ENCODE measurements around the gene CIAO1.
"Not testable (repeated sequence)": the region's sequence is repeated elsewhere in the genome, so short reads cannot be mapped to it uniquely, and the experiment has no call there.

CIAO1 gene

GRCh38 chr2:96249654-96250053, 16.4 kb upstream of the CIAO1 start:
- DNase-seq (ENCODE audit: low read depth in 2 of 2, low spot score in 1 of 2): no peak

- no peak for DNase-seq (ENCODE audit: low read depth in 2 of 2, low spot score in 1 of 2)
These were observed 15.8 kb upstream of the CIAO1 start for GRCh38 chr2:96250188-96250587.

GRCh38 chr2:96251721-96252292, 14.2 kb upstream of the CIAO1 start:
- no peak for DNase-seq (ENCODE audit: low read depth in 2 of 2, low spot score in 1 of 2)

- DNase-seq (ENCODE audit: low read depth in 2 of 2, low spot score in 1 of 2): no peak
These were observed 13.5 kb upstream of the CIAO1 start for GRCh38 chr2:96252526-96252925.

GRCh38 chr2:96253006-96253405, 13.0 kb upstream of the CIAO1 start:
- DNase-seq (ENCODE audit: low read depth in 2 of 2, low spot score in 1 of 2): no peak

GRCh38 chr2:96254571-96254970, 11.5 kb upstream of the CIAO1 start:
- no peak for DNase-seq (ENCODE audit: low read depth in 2 of 2, low spot score in 1 of 2)

- DNase-seq (ENCODE audit: low read depth in 2 of 2, low spot score in 1 of 2): no peak
These were observed 9.4 kb upstream of the CIAO1 start for GRCh38 chr2:96256611-96257113.

DNA sequence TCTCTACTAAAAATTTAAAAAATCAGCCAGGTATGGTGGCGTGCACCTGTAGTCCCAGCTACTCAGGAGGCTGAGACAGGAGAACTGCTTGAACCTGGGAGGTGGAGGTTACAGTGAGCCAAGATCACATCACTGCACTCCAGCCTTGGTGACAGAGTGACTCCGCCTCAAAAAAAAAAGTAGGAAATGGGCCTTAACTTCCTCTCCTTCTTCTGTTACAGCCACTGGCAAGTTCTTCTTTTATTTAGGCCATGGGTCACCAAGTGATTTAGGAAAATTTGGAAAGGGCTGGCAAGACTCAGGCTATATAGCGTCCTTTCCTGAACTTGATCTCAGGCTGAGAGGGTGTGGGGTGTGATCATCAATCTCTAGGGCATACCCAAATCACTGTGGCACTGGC, 8.3 kb upstream of the CIAO1 start:
- not testable (repeated sequence) for DNase-seq (ENCODE audit: low read depth in 2 of 2, low spot score in 1 of 2)

DNA sequence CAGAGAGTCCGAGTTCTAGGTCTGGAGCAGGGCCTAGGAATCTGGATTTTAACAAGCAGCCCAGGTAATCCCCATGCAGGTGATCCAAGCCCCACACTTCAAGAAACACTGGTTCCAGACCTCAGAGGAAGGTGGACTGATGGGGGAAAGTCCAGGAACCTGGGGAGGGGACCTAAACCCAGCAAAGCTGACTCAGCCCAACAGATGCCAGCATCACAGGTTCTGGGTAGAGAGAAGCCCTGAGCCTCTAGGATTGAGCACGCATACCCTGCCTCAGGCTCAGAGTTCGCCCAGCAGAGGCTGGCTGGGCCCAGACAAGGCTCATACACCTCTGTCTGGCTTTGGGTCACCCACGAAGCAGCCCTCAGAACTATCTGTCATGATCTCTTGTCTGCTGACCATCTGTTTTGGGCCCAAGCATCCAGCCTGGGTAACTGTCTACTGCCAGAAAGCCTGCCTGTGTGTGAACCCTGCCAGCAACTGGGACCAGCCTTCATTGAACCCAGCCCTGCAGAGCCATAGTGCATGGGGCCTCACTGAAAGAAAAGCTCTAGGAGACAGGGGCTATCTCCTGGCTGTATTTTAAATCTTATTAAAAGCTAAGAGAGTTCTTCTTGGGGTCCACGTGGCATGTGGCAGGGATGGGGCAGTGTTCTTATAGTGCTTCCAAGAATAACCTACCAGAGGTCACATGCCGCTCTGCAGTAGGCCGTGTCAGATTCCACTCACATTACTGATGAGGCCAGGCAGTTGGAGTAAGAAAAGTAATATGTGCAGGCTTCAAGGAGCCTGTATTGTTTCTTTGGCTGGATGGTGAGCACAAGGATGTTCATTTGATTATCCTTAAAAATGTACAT, 7.6 kb upstream of the CIAO1 start:
- DNase-seq (ENCODE audit: low read depth in 2 of 2, low spot score in 1 of 2): no peak

DNA sequence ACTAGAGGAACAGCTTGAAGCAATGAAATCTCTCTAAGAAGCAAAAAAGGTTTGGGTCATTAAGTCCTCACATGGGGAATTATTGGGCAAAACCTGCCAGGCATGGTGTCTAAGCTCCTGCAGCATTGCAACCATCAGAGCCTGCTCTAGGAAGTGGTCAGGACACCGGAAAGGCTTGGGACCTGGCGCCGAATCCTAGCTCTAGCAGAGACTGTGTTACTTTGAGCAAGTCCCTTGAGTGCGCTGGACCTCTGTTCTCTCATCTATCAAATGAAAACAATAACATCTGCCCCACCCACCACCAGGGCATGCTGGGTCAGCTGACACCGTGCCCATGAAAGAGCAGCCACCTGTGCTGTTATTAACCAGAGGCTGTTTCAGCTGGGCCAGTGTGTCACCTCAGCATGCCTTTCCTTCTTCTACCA, 6.5 kb upstream of the CIAO1 start:
- DNase-seq (ENCODE audit: low read depth in 2 of 2, low spot score in 1 of 2): no peak

GRCh38 chr2:96260387-96261260, 5.4 kb upstream of the CIAO1 start:
- DNase-seq (ENCODE audit: low read depth in 2 of 2, low spot score in 1 of 2): no peak

- no peak for DNase-seq (ENCODE audit: low read depth in 2 of 2, low spot score in 1 of 2)
These were observed 4.6 kb upstream of the CIAO1 start for GRCh38 chr2:96261328-96262003.

DNA sequence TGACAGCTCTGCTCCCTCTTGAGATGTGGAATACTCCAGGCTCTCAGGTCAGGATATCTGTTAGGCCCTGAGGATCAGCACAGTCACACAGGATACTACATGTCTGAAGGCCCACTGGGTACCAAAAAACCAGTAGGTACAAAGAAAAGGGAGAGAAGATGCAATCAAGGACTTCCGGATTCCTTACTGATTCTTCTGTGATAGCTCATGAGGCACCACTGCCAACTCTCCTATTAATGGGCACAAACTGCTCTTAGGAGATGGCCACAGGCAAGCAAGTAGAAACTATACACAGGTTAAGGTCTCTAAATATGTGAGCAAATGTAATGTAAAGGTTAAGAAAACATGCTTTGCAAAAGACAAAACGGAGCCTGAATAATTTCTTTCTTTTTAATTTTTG, 3.7 kb upstream of the CIAO1 start:
- no peak for DNase-seq (ENCODE audit: low read depth in 2 of 2, low spot score in 1 of 2)

- DNase-seq (ENCODE audit: low read depth in 2 of 2, low spot score in 1 of 2): no peak
These were observed 1.9 kb upstream of the CIAO1 start for GRCh38 chr2:96264086-96264485.

DNA sequence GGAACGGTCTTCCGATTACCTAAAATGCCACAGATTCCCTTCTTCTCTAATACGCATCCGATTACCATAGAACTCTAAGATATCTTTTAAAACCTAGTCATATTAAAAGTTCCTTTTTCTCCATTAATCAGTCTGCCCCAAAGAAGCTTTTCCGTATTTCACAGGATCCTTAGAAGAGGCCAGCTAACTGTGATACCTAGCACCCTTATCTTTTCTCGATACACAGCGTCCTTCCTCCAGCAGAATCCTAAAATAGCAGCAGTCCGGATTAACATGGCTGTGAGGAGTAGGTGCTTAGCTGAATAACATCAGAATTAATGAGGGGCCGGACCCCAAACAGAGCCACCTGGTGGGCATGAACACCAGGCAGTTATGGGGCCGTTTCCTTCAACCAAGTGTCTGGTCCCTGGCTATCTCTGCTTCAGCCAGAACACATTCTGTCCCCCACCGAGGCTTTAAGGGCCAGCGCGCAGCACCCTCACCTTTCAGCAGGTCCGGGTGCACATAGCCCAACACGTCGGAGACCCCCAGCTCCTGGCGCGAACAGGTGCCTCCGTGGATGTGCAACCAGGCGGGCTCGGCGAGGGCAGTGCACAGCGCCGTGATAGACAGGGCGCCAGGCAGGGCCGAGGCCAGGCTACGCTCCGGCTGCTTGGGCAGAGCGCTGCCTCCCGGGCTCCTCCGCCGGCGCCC, 1.2 kb upstream of the CIAO1 start:
- no peak for DNase-seq (ENCODE audit: low read depth in 2 of 2, low spot score in 1 of 2)

- DNase-seq (ENCODE audit: low read depth in 2 of 2, low spot score in 1 of 2): peak in 1 of 2 donors; percentile 8
These were observed 631 bp upstream of the CIAO1 start for GRCh38 chr2:96265349-96265839.

DNA sequence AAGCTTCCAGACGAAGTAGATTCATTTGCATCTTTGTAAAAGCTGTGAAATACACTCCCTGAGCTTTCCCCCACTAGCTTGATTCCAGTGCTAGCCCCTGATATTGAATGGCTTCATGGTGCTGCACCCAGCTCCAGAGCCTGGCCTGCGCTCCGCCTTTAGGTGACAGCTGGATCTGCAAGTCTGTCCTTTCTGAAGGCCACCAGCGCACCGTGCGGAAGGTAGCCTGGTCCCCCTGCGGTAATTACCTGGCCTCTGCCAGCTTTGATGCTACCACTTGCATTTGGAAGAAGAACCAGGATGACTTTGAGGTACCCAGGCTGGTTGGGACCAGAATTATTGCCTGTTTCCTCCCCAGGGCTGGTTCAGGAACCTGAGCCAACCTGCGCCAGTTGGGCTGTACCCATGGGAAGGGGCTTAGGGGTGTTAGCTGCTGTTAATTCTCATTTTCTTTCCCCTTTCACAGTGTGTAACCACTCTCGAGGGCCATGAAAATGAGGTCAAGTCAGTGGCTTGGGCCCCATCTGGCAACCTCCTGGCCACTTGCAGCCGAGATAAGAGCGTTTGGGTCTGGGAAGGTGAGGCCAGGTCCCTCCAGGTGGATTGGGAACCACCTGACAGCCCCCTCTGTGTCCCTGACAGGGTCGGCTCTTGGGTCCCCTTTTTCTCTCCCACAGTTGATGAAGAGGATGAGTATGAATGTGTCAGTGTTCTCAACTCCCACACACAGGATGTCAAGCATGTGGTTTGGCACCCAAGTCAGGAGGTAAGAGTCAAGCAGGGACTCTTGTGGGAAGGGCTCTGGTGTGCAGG, 1.3 kb downstream of the CIAO1 start:
- peak in 1 of 2 donors; percentile 7 for DNase-seq (ENCODE audit: low read depth in 2 of 2, low spot score in 1 of 2)

GRCh38 chr2:96271995-96272394, 6.0 kb downstream of the CIAO1 start:
- no peak for DNase-seq (ENCODE audit: low read depth in 2 of 2, low spot score in 1 of 2)

DNA sequence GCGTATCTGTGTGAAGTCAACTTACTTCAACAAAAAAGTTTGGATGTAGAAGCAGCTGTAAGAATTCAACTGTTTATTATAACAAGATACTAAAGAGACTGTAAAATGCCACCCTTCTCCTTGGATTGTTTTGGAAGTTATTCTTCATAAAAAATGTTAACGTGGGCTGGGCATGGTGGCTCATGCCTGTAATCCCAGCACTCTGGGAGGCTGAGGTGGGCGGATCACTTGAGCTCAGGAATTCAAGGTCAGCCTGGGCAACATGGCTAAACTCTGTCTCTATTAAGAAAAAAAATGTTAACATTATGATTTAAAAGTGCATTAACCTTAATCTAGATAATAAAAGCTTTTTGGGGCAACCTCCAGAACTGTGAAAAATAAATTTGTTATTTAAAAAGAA, 7.7 kb downstream of the CIAO1 start:
- DNase-seq (ENCODE audit: low read depth in 2 of 2, low spot score in 1 of 2): no peak
